Fibroblast of gingiva (primary cell): ENCODE data around the gene AGPAT3.
A peak's percentile ranks its signal among the peaks of the same experiment; 100 is the strongest.

Experiments used
- DNase-seq: peaks from one replicate; pipeline ENCODE4 v3.0.0-alpha.2; 2011; ENCODE audit warnings: low read depth

The AGPAT3 gene

DNA sequence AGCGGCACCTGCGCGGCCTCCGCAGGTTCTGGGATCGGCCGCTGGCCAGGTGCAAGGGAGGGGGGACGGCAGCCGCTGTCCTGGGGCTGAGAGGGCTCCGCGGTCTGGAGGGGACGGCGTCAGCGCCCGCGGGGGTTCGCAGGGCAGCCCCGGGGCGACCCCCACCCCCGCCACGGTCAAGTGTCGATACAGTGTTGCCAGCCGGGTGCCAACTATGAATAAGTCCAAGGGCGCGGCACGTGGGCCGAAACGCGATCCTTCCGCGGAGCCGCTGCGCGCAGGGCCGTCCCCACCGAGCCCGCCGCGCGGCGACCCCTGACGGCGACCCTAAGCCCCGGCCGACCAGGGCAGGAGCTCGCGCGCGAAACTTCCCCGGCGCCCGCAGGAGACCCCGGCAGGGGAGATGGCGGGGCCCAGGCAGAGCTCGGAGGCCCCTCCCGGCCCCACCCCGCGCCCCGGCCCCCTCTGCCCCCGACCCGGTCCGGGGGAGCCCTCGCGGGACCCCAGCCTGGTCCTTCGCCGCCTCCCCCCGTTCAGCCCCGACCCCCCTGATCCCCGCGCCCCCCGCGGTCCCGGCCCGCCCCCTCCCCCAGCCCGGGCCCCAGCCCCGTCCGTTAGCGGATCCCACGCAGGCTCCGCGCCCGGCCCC, 586 bp upstream of the AGPAT3 start:
- DNase-seq: peak; percentile 45

- DNase-seq: no peak
Measured at GRCh38 chr21:43865540-43866259, 677 bp downstream of the AGPAT3 start.

GRCh38 chr21:43866260-43866629, 1.2 kb downstream of the AGPAT3 start:
- DNase-seq: peak; percentile 74

DNA sequence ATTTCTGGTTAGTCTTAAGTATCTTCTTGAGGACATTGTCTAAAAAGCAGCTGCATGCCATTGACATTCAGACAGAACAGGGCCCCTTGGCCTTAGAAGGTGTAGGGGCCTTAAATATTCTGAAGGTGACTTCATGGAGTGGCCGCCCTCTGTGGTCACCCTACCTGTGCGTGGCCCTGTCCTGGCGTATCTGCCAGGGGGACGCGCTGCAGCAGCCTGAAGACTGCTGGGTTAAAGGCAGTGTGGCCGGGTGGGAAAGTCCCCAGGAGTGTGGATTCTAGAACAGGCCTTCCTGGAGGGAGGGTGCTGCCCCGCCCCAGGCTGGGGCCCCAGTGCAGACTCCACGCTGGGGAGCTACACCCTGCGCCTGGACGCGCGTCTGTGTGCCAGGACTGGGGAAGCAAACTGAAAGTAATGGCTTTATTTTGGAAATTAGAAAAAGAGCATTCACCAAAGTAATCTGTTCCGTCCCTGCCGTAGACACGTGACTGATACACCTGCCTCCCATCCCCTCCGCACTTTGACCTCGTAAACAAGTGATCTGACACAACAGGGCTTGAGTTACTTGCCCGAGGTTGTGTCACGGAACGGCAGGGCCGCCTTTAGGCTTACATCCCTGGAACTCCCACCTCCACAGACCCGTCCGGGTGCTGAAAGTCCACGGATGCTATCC, 1.8 kb downstream of the AGPAT3 start:
- no peak for DNase-seq

DNA sequence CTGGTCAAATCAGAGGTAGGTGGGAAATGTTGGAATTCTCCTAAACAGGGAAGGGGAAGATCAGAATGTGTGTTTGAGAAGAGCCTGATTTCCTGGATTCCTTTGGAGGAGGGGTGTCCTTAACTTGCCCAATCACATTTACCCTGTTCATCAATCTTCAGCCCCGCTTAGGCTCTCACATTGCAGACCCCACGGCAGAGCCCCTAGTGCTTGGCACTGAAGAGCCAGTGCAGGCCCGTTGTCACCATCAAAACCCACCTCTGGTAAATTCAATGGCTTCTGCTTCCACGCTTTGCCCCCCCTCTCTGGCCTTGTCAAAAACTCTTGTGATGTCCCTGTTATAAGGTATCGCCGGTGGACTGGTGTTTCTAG, 2.3 kb downstream of the AGPAT3 start:
- DNase-seq: no peak

GRCh38 chr21:43867948-43868347, 2.9 kb downstream of the AGPAT3 start:
- DNase-seq: no peak

DNA sequence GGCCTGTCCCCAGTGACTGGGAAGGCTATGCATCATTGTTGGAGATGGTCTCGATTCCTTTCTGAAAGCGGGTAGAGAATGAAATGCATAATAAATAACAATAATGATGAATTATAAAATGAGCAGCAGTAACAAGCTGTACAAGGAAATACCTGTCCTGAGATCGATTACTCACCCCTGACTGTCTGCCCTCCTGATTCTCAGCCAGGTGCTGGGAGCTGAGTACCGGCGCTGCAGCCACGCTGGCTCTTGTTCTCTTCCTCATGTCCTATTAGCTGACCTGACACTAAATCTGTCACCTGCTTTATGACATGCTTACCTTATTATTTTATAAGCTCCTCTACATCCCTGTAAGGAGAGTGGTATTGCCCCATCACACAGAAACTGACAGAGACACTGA, 3.4 kb downstream of the AGPAT3 start:
- no peak for DNase-seq

DNA sequence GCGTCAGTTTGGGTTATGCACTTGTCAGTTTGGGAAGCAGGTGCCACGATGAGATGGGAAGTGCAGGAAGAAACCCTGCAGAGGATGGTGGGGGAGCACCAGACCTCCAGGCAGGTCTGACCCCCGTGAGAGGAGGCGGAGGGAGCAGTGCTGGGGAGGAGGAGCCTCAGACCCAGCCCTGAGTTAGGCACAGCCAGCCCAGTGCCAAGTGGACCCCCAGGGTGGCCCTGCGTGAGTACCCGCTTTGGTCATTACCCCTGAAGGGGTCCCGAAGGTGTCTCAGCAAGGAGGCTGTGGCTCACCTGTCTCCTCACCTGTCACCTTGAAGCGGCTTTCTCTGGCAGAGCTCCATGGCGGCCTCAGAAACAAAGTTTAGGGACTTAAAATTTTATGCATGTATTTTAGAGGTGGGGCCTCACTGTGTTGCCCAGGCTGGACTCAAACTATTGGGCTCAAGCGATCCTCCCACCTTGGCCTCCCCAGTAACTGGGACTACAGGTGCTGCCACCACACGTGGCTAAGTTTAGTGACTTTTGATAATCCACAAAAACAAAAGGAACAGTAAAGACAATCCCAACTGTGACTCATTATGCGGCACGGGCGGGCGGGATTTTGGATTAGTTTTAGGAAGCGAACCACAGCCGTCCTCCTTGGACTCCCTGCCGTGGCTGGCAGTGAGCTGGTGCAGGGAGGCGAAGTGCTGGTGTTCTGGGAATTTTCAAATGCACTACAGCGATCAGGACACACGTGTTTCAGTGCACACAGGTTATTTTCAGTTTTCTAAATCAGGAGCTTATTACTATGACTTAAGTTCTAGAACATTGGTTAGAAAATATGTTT, 4.7 kb downstream of the AGPAT3 start:
- no peak for DNase-seq

- no peak for DNase-seq
Measured at GRCh38 chr21:43871487-43871886, 6.5 kb downstream of the AGPAT3 start.

DNA sequence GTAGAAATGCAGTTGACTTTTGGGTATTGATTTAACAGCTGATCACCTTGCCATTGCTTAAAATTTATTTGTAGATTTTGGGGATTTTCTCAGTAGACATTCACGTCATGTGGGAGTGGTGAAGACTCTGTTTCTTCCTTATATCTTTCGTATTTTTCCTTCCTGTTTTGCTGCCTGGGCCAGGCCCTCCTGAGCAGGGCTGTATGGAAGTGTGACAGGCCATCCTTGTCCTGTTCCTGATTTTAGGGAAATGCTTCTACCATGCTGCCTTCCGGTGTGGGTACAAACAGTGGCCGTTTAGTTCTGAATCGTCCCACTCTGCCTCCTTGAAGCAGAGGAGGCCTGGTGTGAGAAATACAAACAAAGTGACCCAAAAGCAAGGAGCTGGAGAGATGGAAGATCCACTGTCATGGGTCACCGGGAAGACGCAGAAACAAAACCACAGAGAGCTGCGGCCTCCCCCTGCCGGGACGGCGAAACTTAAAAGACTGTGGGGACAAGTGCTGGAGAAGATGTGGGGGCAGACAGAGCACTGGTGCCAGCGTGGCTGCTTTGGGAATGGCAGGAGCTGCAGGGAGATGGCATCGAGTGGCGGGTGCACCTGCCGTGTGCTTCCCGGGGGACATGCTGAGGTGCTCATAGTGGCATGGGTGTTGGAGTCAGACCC, 7.6 kb downstream of the AGPAT3 start:
- no peak for DNase-seq

DNA sequence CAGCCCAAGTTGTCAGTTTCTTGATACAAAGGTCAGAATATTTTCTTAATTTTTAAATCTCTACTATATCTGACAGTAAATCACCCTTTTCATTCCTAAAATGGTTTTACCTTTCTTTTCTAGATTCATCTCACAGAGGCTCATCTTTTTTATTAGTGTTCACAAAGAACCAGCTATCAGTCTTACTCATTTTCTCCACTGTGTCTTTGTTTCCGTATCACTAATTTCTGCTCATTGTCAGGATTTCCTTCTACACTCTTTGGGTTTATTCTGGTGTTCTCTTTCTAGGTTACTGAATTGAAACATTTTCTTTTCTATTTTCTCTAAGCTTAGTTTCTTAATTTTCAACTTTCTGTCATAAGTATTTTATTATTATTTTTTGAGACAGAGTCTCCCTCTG, 8.7 kb downstream of the AGPAT3 start:
- DNase-seq: no peak

- DNase-seq: peak; percentile 41
Measured at GRCh38 chr21:43874085-43874805, 9.2 kb downstream of the AGPAT3 start.

GRCh38 chr21:43876605-43877004, 11.6 kb downstream of the AGPAT3 start:
- DNase-seq: no peak

DNA sequence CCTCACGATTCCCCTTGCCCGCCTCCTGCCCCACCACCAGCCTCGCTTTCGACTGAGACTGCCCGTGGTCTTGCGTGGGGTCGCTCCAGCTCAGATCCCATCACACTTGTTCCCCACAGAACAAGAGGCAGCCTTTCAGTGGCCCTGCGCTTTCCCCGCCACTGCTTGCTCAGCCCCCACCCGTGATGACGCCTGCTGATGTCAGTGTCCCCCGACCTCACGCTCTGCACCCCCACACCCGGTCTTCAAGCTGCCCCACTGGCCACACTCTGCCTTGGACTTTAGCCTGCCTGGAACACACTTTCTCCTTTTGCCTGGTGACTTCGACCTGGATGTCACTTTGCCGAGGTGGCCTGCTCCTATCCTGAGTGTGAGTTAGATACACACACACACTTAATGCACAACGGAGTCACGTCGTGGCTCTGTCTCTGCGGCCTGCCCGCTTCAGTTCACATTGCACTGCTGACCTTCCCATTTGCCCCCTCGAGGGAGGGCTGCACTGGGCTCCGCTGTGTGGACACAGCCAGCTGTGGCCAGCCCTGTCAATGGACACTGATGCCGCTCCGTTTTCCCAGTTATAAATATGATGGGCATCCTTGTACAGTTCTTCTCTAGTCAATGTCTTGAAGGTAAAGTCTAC, 13.0 kb downstream of the AGPAT3 start:
- DNase-seq: no peak

GRCh38 chr21:43879348-43880110, 14.5 kb downstream of the AGPAT3 start:
- no peak for DNase-seq

DNA sequence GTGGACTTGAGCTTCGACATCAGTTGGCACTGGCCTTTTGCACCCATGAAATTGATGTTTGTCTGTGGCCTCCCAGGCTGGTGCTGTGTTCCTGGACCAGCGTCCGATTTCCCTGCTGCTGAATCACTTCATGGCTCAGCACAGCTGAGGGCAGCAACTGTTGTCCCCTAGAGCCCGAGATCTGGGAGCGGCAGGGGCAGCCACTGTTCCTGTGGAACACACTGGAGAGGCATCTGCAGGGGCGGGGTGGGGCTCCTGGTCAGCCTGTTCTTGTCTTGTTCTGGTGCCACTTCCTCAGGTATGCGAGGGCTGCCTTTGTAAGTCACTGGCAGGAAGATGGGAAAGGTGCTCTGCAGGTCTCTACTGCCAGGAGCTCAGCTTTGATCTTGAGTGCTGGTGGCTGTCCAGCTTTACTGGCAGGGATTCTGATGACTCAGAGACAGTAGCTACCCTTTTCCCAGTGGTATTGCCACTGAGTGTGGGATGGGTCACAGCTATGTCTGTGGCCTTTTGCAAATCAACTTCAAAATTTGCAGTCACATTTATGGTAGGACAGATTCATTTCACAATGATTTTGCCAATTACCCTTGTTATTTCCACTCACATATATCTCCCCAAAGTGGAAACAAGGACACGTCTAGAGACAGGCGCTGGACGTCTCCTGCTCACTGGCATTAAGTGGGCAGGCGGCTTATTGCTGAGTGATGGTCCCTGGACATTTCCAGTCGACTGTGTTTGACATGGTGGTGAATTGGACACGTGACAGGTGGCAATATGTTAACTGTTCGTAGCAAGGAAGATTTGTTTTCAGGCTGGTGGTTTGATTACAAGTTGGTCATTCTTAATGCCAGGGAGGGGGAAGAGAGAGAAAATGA, 15.3 kb downstream of the AGPAT3 start:
- no peak for DNase-seq

DNA sequence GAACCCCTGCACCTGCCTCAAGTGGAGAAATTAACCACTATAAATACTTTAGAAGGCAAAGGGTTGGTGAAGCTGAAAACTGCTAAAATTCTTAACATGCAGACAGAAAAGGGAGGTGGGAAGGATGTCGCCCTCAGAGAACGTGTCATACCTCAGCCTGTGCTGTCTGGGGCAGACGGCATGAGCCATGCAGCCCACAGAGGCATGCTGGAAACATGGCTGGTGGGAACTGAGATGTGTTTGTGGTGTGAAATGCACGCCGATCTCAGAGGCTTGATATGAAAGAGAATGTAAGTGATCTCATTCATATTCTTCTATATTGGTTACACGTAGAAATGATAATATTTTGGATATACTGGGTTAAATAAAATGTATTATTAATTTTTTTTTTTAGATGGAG, 16.3 kb downstream of the AGPAT3 start:
- DNase-seq: no peak

- DNase-seq: no peak
Measured at GRCh38 chr21:43881935-43882334, 16.9 kb downstream of the AGPAT3 start.

GRCh38 chr21:43882952-43883545, 18.0 kb downstream of the AGPAT3 start:
- DNase-seq: no peak
